ENCODE measurements around the gene PRRG1.
"Not testable (repeated sequence)": the region's sequence is repeated elsewhere in the genome, so short reads cannot be mapped to it uniquely, and the experiment has no call there.

The PRRG1 gene

GRCh38 chrX:37349221-37350033 lies at the start of gene PRRG1:
Gene PRRG1, plus strand, starts transcription at chrX:37349364. Its CDS starts 56,886 bp downstream, at chrX:37406250.
- no peak for DNase-seq (ENCODE audit: low read depth in 2 of 3, low spot score in 2 of 3)

- no peak for DNase-seq (ENCODE audit: low read depth in 2 of 3, low spot score in 2 of 3)
Measured at GRCh38 chrX:37302569-37302968, 46.6 kb upstream of the PRRG1 start.

- not testable (repeated sequence) for DNase-seq (ENCODE audit: low read depth in 2 of 3, low spot score in 2 of 3)
Measured at GRCh38 chrX:37305238-37305637, 43.9 kb upstream of the PRRG1 start.

GRCh38 chrX:37314531-37314930 lies 34.6 kb upstream of the PRRG1 start:
- no peak for DNase-seq (ENCODE audit: low read depth in 2 of 3, low spot score in 2 of 3)

GRCh38 chrX:37315511-37316248 lies 33.5 kb upstream of the PRRG1 start:
- DNase-seq (ENCODE audit: low read depth in 2 of 3, low spot score in 2 of 3), result no peak

GRCh38 chrX:37320541-37321203 lies 28.5 kb upstream of the PRRG1 start:
- DNase-seq (ENCODE audit: low read depth in 2 of 3, low spot score in 2 of 3), result no peak

- no peak for DNase-seq (ENCODE audit: low read depth in 2 of 3, low spot score in 2 of 3)
Measured at GRCh38 chrX:37330642-37331041, 18.5 kb upstream of the PRRG1 start.

GRCh38 chrX:37331546-37331945 lies 17.6 kb upstream of the PRRG1 start:
- DNase-seq (ENCODE audit: low read depth in 2 of 3, low spot score in 2 of 3), result no peak

- no peak for DNase-seq (ENCODE audit: low read depth in 2 of 3, low spot score in 2 of 3)
Measured at GRCh38 chrX:37332055-37332454, 17.1 kb upstream of the PRRG1 start.

- no peak for DNase-seq (ENCODE audit: low read depth in 2 of 3, low spot score in 2 of 3)
Measured at GRCh38 chrX:37332987-37333658, 16.0 kb upstream of the PRRG1 start.

- DNase-seq (ENCODE audit: low read depth in 2 of 3, low spot score in 2 of 3), result no peak
Measured at GRCh38 chrX:37347420-37347819, 1.7 kb upstream of the PRRG1 start.

- DNase-seq (ENCODE audit: low read depth in 2 of 3, low spot score in 2 of 3), result no peak
Measured at GRCh38 chrX:37348231-37348970, 763 bp upstream of the PRRG1 start.

GRCh38 chrX:37348971-37349220 lies 268 bp upstream of the PRRG1 start:
- DNase-seq (ENCODE audit: low read depth in 2 of 3, low spot score in 2 of 3), result no peak

GRCh38 chrX:37350034-37350365 lies 836 bp downstream of the PRRG1 start:
- no peak for DNase-seq (ENCODE audit: low read depth in 2 of 3, low spot score in 2 of 3)

GRCh38 chrX:37353646-37354045 lies 4.5 kb downstream of the PRRG1 start:
- DNase-seq (ENCODE audit: low read depth in 2 of 3, low spot score in 2 of 3), result no peak

GRCh38 chrX:37357436-37357835 lies 8.3 kb downstream of the PRRG1 start:
- DNase-seq (ENCODE audit: low read depth in 2 of 3, low spot score in 2 of 3), result no peak

- DNase-seq (ENCODE audit: low read depth in 2 of 3, low spot score in 2 of 3), result no peak
Measured at GRCh38 chrX:37361596-37361995, 12.4 kb downstream of the PRRG1 start.

- no peak for DNase-seq (ENCODE audit: low read depth in 2 of 3, low spot score in 2 of 3)
Measured at GRCh38 chrX:37364666-37365065, 15.5 kb downstream of the PRRG1 start.

- no peak for DNase-seq (ENCODE audit: low read depth in 2 of 3, low spot score in 2 of 3)
Measured at GRCh38 chrX:37367946-37368345, 18.8 kb downstream of the PRRG1 start.

- DNase-seq (ENCODE audit: low read depth in 2 of 3, low spot score in 2 of 3), result no peak
Measured at GRCh38 chrX:37370499-37371141, 21.5 kb downstream of the PRRG1 start.

GRCh38 chrX:37371578-37371991 lies 22.4 kb downstream of the PRRG1 start:
- DNase-seq (ENCODE audit: low read depth in 2 of 3, low spot score in 2 of 3), result no peak

All from activated CD8-positive, alpha-beta memory T cell treated with anti-CD3 and anti-CD28 coated beads for 48 hours (primary cell).